Stimulated activated CD4-positive, alpha-beta T cell treated with anti-CD3 and anti-CD28 coated beads, Interleukin-4, amount 100 ng/mL, for 48 hours (primary cell): ENCODE data around the gene RABGGTA.

Experiments used
- DNase-seq, 2 donors: peaks; one replicate each; pipeline ENCODE4 v3.0.0-alpha.2; 2020; ENCODE audit warnings: low read depth in 2 of 2

The RABGGTA gene

GRCh38 chr14:24216345-24216699, 55.1 kb downstream of the RABGGTA start:
- DNase-seq: no peak
